Measurements from ENCODE around the gene UHRF2.

UHRF2 gene

GRCh38 chr9:6413365-6414246 lies 607 bp downstream of the UHRF2 start:
- TF ChIP-seq CTCF (IDR thresholded peaks at IDR 0.05; ENCODE audit: low read length, missing control alignments), result no peak

GRCh38 chr9:6414247-6414641 lies 1.2 kb downstream of the UHRF2 start:
- peak; percentile 53 for DNase-seq (ENCODE audit: low read depth)
- H3K4me3 ChIP-seq (replicated peaks; ENCODE audit: low read depth, low read length), result peak overlapping the region; percentile 84
- no peak for TF ChIP-seq CTCF (IDR thresholded peaks at IDR 0.05; ENCODE audit: low read length, missing control alignments)

More at GRCh38 chr9:6413365-6414246, 607 bp downstream of the UHRF2 start:
- H3K4me3 ChIP-seq (replicated peaks; ENCODE audit: low read depth, low read length), result peak overlapping the region; percentile 84
- DNase-seq (ENCODE audit: low read depth), result peak; percentile 20

- TF ChIP-seq CTCF (IDR thresholded peaks at IDR 0.05; ENCODE audit: low read length, missing control alignments), result no peak
- no peak for DNase-seq (ENCODE audit: low read depth)
- H3K4me3 ChIP-seq (replicated peaks; ENCODE audit: low read depth, low read length), result peak overlapping the region; percentile 84
Observed at GRCh38 chr9:6415266-6415665, 2.3 kb downstream of the UHRF2 start.

- TF ChIP-seq CTCF (IDR thresholded peaks at IDR 0.05; ENCODE audit: low read length, missing control alignments), result no peak
- DNase-seq (ENCODE audit: low read depth), result peak; percentile 15
- no peak overlapping the region for H3K4me3 ChIP-seq (replicated peaks; ENCODE audit: low read depth, low read length)
Observed at GRCh38 chr9:6417186-6417585, 4.2 kb downstream of the UHRF2 start.

- no peak overlapping the region for H3K4me3 ChIP-seq (replicated peaks; ENCODE audit: low read depth, low read length)
- DNase-seq (ENCODE audit: low read depth), result no peak
- no peak for TF ChIP-seq CTCF (IDR thresholded peaks at IDR 0.05; ENCODE audit: low read length, missing control alignments)
Observed at GRCh38 chr9:6418764-6419163, 5.8 kb downstream of the UHRF2 start.

- H3K4me3 ChIP-seq (replicated peaks; ENCODE audit: low read depth, low read length), result no peak overlapping the region
- no peak for DNase-seq (ENCODE audit: low read depth)
- TF ChIP-seq CTCF (IDR thresholded peaks at IDR 0.05; ENCODE audit: low read length, missing control alignments), result no peak
Observed at GRCh38 chr9:6424940-6425339, 11.9 kb downstream of the UHRF2 start.

DNA sequence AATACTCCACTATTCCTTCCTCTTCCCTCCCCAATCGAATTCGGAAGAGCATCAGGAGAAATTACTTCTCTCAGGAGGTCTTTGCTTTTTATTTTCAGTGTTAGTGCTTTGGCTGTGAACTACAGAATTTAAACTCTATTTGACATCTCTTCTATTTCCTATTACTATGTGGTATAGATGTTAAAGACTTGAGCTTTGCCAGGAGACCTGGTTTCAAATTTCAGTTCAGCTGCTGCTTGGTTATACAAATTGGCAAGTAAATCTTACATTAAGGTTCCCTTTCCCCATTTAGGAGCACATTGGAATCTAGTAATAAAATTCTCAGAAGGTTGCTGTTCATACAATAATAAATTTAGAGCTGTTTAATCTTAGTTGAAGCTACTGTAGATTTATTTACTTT lies 13.1 kb downstream of the UHRF2 start:
- no peak for DNase-seq (ENCODE audit: low read depth)
- no peak overlapping the region for H3K4me3 ChIP-seq (replicated peaks; ENCODE audit: low read depth, low read length)
- TF ChIP-seq CTCF (IDR thresholded peaks at IDR 0.05; ENCODE audit: low read length, missing control alignments), result no peak

Data from fibroblast of pulmonary artery (primary cell).